GM12878 (cell line): Measurements from ENCODE around the gene KLHL22. TPM values are rescaled to one million over a fixed set of nuclear protein-coding genes. Genes with fewer than 3 reads are reported as not detected.

Experiments
- ASH2L ChIP-seq: fragments of 300-600, 200-600 bp; sonication (generic); IDR thresholded peaks from 2 replicates; pipeline ENCODE4 v1.6.1; 2017; ENCODE audit warnings: low read depth, mild to moderate bottlenecking, borderline replicate concordance
- BCLAF1 ChIP-seq: fragments of 450-650 bp; IDR thresholded peaks from 2 replicates; pipeline ENCODE4 v1.6.1; 2017; ENCODE audit warnings: antibody characterized with exemption, mild to moderate bottlenecking, moderate library complexity
- CTCF ChIP-seq, 3 experiments: IDR thresholded peaks in 2 of 3; conservative IDR thresholded peaks in 1 of 3; 2 replicates each; pipeline ENCODE4 v1.5.1; 2011; ENCODE audit warnings: low read depth in 3 of 3, low read length in 3 of 3, mild to moderate bottlenecking in 3 of 3, control low read depth in 2 of 3, moderate library complexity in 2 of 3, inconsistent platforms in 1 of 3, mixed read lengths in 1 of 3; ENCODE audit not compliant: control insufficient read depth in 2 of 3, insufficient read depth in 1 of 3; ENCODE audit errors: extremely low read depth in 1 of 3
- CUX1 ChIP-seq: IDR thresholded peaks from 2 replicates; pipeline ENCODE4 v1.6.1; 2012; ENCODE audit warnings: improper control_type of control experiment, low read depth, low read length; ENCODE audit not compliant: insufficient replicate concordance
- FOXM1 ChIP-seq: IDR thresholded peaks from 2 replicates; pipeline ENCODE4 v1.6.1; 2012; ENCODE audit warnings: low read depth, mild to moderate bottlenecking, inconsistent platforms, low read length, moderate library complexity
- MEF2A ChIP-seq: IDR thresholded peaks from 2 replicates; pipeline ENCODE4 v1.6.1; 2011; ENCODE audit warnings: low read depth, mild to moderate bottlenecking, low read length, moderate library complexity; ENCODE audit not compliant: insufficient read depth
- POLR2A ChIP-seq: IDR thresholded peaks from 2 replicates; pipeline ENCODE4 v1.6.1; 2011; ENCODE audit warnings: low read depth, mild to moderate bottlenecking, low read length
- POU2F2 ChIP-seq: IDR thresholded peaks from 3 replicates; pipeline ENCODE4 v1.6.1; 2011; ENCODE audit warnings: low read depth, mild to moderate bottlenecking, low read length, borderline replicate concordance
- SMC3 ChIP-seq: IDR thresholded peaks from 2 replicates; pipeline ENCODE4 v1.6.1; 2011; ENCODE audit warnings: low read length, improper control_type of control experiment, borderline replicate concordance
- SREBF2 ChIP-seq: IDR thresholded peaks from 2 replicates; pipeline ENCODE4 v1.6.1; 2012; ENCODE audit warnings: mild to moderate bottlenecking, low read length
- YY1 ChIP-seq: IDR thresholded peaks from 2 replicates; pipeline ENCODE4 v1.6.1; 2011; ENCODE audit warnings: low read depth, mild to moderate bottlenecking, low read length
- ZBTB11 ChIP-seq: fragments of 450-650 bp; formaldehyde crosslinking; IDR thresholded peaks from 2 replicates; pipeline ENCODE4 v1.5.0; 2022; ENCODE audit warnings: mild to moderate bottlenecking, missing genetic modification characterization
- ZBTB33 ChIP-seq: fragments of 450-650 bp; IDR thresholded peaks from 2 replicates; pipeline ENCODE4 v1.6.1; 2017; ENCODE audit warnings: mild to moderate bottlenecking
- ZNF274 ChIP-seq: IDR thresholded peaks from one replicate; pipeline ENCODE4 v1.8.0; 2011; ENCODE audit not compliant: insufficient read length, insufficient read depth
- polyA plus RNA-seq, 11 experiments: library from polyadenylated mRNA; depleted of rRNA in 4 of 11; unstranded in 6 of 11; stranded (reverse) in 5 of 11; fragments of >200 nt; fragmentation: Nextera tagmentation in 4 of 11; fragmentation: Illumina TruSeq in 1 of 11; extraction: Ambion mirVana in 4 of 11; extraction: Trizol in 1 of 11; gene quantifications; 1 replicate in 1 of 11; 2 replicates in 10 of 11; pipeline versions ENCODE4 v1.2.1 to v1.2.3, GENCODE V29; 2011 to 2016; ENCODE audit warnings: inconsistent platforms in 2 of 11, missing spikeins in 2 of 11, low read depth in 1 of 11
- total RNA-seq, 4 experiments: library from RNA; depleted of rRNA in 3 of 4; stranded (reverse); fragments of >200 nt in 3 of 4; fragmentation: Illumina TruSeq in 1 of 4; extraction: Trizol in 1 of 4; gene quantifications; 2 replicates each; pipeline versions ENCODE4 v1.2.1 to v1.2.3, GENCODE V29; 2013 to 2021

KLHL22 gene
- total and polyA plus RNA-seq, 10 of the 15 experiments (the other 5 are each of a cell fraction or from before 2014, with no cell fraction given), result 0.06 to 22.1 (median 14.2) TPM

GRCh38 chr22:20418211-20418788 is 77.3 kb downstream of the KLHL22 start (continued):
- TF ChIP-seq ZBTB11, result no peak
- no peak for TF ChIP-seq ASH2L
- TF ChIP-seq MEF2A, result 0 out of 2 replicates have a peak, but pooled peaks have one; percentile 24
- peak; percentile 88 for TF ChIP-seq SMC3
- peak; percentile 89 for TF ChIP-seq YY1
- no peak for TF ChIP-seq SREBF2
- TF ChIP-seq ZNF274, result no peak
- TF ChIP-seq CTCF (IDR thresholded peaks at IDR 0.05 in 2 of 3, conservative IDR thresholded peaks at IDR 0.05 in 1 of 3; ENCODE audit: control insufficient read depth in 2 of 3, extremely low read depth in 1 of 3, insufficient read depth in 1 of 3, low read depth in 3 of 3, low read length in 3 of 3), result peak; percentile 77 to 89 (median 80)
- peak; percentile 43; the same call in 1 of the 2 replicates for TF ChIP-seq ZBTB33
- TF ChIP-seq POLR2A, result no peak
- TF ChIP-seq BCLAF1, result no peak
- TF ChIP-seq FOXM1, result no peak
- TF ChIP-seq CUX1, result no peak
- no peak for TF ChIP-seq POU2F2
